ENCODE results near the gene XAB2.

The XAB2 gene

GRCh38 chr19:7628589-7629311, 595 bp downstream of the XAB2 start:
- no peak for DNase-seq (ENCODE audit: extremely low spot score)
- ChIA-PET CTCF (interaction anchor here (1.1 to 1.7 kb wide), 4 partner anchors 24 to 172 kb away, joined by 3 to 7 read pairs (median 5); no protein-coding TSS in a partner anchor), POLR2A (no interaction called here)
- no peak for TF ChIP-seq CTCF (IDR thresholded peaks at IDR 0.05; ENCODE audit: control extremely low read depth, extremely low read depth, low read depth, missing control alignments)

DNA sequence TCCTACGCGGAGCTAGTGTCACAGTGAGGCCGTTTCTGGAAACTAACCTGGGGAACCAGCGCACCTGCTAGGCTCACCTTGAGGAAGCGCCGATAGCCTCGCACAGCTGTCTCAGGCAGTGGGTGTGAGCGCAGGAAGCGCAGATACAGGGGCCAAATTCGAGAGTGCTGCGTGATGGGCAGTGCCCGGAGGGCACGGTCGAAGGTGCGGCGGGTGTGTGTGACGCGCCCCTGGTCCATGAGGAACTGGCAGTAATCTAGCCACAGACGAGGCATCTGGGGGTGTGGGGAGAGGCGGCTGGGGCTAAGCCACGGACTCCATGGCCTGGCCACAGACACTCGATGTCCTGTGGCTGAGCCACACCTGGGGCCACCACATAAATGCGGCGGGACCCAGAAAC, 2.2 kb downstream of the XAB2 start:
- CTCF ChIA-PET, result interaction anchor here (1.0 to 1.3 kb wide), 2 partner anchors 9 to 15 kb away, joined by 3 read pairs; no protein-coding TSS in a partner anchor
- TF ChIP-seq CTCF (IDR thresholded peaks at IDR 0.05; ENCODE audit: control extremely low read depth, extremely low read depth, low read depth, missing control alignments), result no peak
- DNase-seq (ENCODE audit: extremely low spot score), result no peak
- POLR2A ChIA-PET, result no interaction called here

GRCh38 chr19:7625763-7626372, 3.5 kb downstream of the XAB2 start:
- ChIA-PET CTCF (interaction anchor here (1.6 kb wide), 1 partner anchor 58 kb away, joined by 4 read pairs; no protein-coding TSS in a partner anchor), POLR2A (no interaction called here)
- no peak for TF ChIP-seq CTCF (IDR thresholded peaks at IDR 0.05; ENCODE audit: control extremely low read depth, extremely low read depth, low read depth, missing control alignments)
- DNase-seq (ENCODE audit: extremely low spot score), result no peak

- CTCF ChIA-PET, result no interaction called here
- POLR2A ChIA-PET, result no interaction called here
- no peak for DNase-seq (ENCODE audit: extremely low spot score)
- TF ChIP-seq CTCF (IDR thresholded peaks at IDR 0.05; ENCODE audit: control extremely low read depth, extremely low read depth, low read depth, missing control alignments), result no peak
These were observed 4.5 kb downstream of the XAB2 start for GRCh38 chr19:7624810-7625209.

DNA sequence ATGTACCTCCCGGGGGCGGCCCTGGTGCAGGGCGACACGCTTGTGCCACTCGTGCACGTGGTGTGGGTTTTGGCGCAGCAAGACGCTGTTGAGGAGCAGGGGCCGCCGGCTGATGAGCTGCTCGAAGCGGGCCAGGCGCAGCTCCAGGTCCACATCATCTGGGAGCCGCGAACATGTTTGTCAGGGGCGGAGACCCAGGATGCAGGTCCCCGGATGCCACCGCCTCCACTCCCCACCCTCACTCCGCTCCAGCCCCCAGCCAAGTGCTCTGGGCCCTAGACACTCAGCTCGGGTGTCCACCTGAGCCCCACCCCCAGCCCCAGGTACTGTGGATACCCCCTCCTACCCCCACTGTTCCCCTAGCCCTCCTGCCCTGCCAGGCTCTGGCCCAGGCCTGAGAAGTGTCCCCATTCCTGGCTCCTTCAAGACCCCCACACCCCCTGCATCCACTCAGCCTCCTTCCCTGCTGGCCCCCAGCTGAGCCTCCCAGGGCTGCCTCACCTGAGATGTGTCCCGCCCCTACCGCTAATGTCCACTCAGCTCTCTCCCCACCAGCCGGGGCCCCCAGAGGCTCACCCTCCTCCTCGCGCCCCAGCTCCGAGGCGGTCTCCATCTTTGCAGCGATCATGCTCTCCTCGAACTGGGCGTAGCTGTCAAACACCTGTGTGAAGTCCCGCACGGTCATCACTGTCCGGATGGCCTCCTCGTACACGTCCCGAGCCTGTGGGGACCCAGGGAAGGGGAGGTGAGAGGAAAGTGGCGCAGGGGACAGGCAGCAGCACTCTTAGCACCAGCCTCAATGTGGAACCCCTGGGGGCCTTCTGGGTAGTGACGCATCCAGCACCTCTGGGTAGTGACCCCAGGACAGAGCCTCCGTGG, 5.4 kb downstream of the XAB2 start:
- CTCF ChIA-PET, result interaction anchor here (0.7 to 1.4 kb wide), 2 partner anchors 28 to 58 kb away, joined by 3 read pairs; no protein-coding TSS in a partner anchor
- POLR2A ChIA-PET, result no interaction called here
- no peak for TF ChIP-seq CTCF (IDR thresholded peaks at IDR 0.05; ENCODE audit: control extremely low read depth, extremely low read depth, low read depth, missing control alignments)
- no peak for DNase-seq (ENCODE audit: extremely low spot score)

Measured in GM10248 (cell line).